ENCODE measurements around the gene ANKRD13D. TPM values are rescaled to one million over a fixed set of nuclear protein-coding genes. Genes with fewer than 3 reads are reported as not detected.

Gene ANKRD13D
- total and polyA plus RNA-seq, 7 donors = 4.1 to 8.6 (median 7.0) TPM

- WGBS, 3 donors = 40 to 49% (median 41%) methylated on average over 13 to 14 of the region's 14 CpGs
- ATAC-seq (peak in 1 of 4 donors; percentile 18), DNase-seq (peak in 1 of 2 donors; percentile 60)
- Histone ChIP-seq H3K4me3 (no peak overlapping the region), H3K27ac (peak overlapping the region; percentile 71), H3K27me3 (ENCODE audit: insufficient read depth in 3 of 3, low read length in 2 of 3) (no peaks in the 10 kb centered on the region), H3K36me3 (ENCODE audit: insufficient read depth in 1 of 2, low read depth in 1 of 2) (peaks cover 0 to 7% of the 10 kb centered on the region in 2 donors), H3K4me1 (peaks cover 91% of the 10 kb centered on the region), H3K9me3 (no peaks in the 10 kb centered on the region)
- intact Hi-C loops (cut with DNase I) = no loop called here
- TF ChIP-seq CTCF (IDR thresholded peaks at IDR 0.05) = no peak
These were observed 15.7 kb upstream of the ANKRD13D start for GRCh38 chr11:67273260-67273990.

- WGBS, 3 donors = 49 to 52% (median 51%) methylated on average over 34 to 35 of the region's 35 CpGs
- ATAC-seq (no peak), DNase-seq (peak; percentile 68 to 76)
- intact Hi-C loops (cut with DNase I) = no loop called here
- peak overlapping the region; percentile 71 for H3K27ac ChIP-seq
- no peaks in the 10 kb centered on the region for H3K27me3 ChIP-seq (ENCODE audit: insufficient read depth in 3 of 3, low read length in 2 of 3)
- H3K4me1 ChIP-seq = peaks cover 80% of the 10 kb centered on the region
- TF ChIP-seq CTCF (IDR thresholded peaks at IDR 0.05) = no peak
- H3K4me3 ChIP-seq = peak overlapping the region; percentile 28
- no peaks in the 10 kb centered on the region for H3K9me3 ChIP-seq
- H3K36me3 ChIP-seq (ENCODE audit: insufficient read depth in 1 of 2, low read depth in 1 of 2) = peaks cover 0 to 17% of the 10 kb centered on the region in 2 donors
These were observed 14.1 kb upstream of the ANKRD13D start for GRCh38 chr11:67274768-67275605.

- DNase-seq (peak in 1 of 2 donors; percentile 41), ATAC-seq (no peak)
- Histone ChIP-seq H3K4me3 (peak overlapping the region; percentile 28), H3K27me3 (ENCODE audit: insufficient read depth in 3 of 3, low read length in 2 of 3) (no peaks in the 10 kb centered on the region), H3K4me1 (peaks cover 74% of the 10 kb centered on the region), H3K9me3 (no peaks in the 10 kb centered on the region), H3K27ac (peak overlapping the region; percentile 71), H3K36me3 (ENCODE audit: insufficient read depth in 1 of 2, low read depth in 1 of 2) (peaks cover 0 to 25% of the 10 kb centered on the region in 2 donors)
- WGBS, 3 donors = 71 to 84% (median 75%) methylated on average over 17 of the region's 17 CpGs
- intact Hi-C loops (cut with DNase I) = no loop called here
- no peak for TF ChIP-seq CTCF (IDR thresholded peaks at IDR 0.05)
These were observed 13.3 kb upstream of the ANKRD13D start for GRCh38 chr11:67275606-67276409.

- ATAC-seq (peak; percentile 39 to 67 (median 60)), DNase-seq (peak; percentile 63 to 72)
- peak; percentile 24 for TF ChIP-seq CTCF (IDR thresholded peaks at IDR 0.05)
- 25 to 26% (median 26%) methylated on average over 14 to 16 of the region's 16 CpGs for WGBS, 3 donors
- Histone ChIP-seq H3K4me1 (peaks cover 64% of the 10 kb centered on the region), H3K27ac (peak overlapping the region; percentile 88), H3K27me3 (ENCODE audit: insufficient read depth in 3 of 3, low read length in 2 of 3) (no peaks in the 10 kb centered on the region), H3K4me3 (peak overlapping the region; percentile 56), H3K36me3 (ENCODE audit: insufficient read depth in 1 of 2, low read depth in 1 of 2) (peaks cover 0 to 35% of the 10 kb centered on the region in 2 donors), H3K9me3 (no peaks in the 10 kb centered on the region)
- intact Hi-C loops (cut with DNase I) = no loop called here
These were observed 12.3 kb upstream of the ANKRD13D start for GRCh38 chr11:67276781-67277230.
